Eye (tissue), 1 donor: ENCODE results near the gene KLHL17.
"Not testable (repeated sequence)": the region's sequence is repeated elsewhere in the genome, so short reads cannot be mapped to it uniquely, and the experiment has no call there.

Experiments
- DNase-seq: peaks from one replicate; pipeline ENCODE4 v3.0.0-alpha.2; 2015

KLHL17 gene

DNA sequence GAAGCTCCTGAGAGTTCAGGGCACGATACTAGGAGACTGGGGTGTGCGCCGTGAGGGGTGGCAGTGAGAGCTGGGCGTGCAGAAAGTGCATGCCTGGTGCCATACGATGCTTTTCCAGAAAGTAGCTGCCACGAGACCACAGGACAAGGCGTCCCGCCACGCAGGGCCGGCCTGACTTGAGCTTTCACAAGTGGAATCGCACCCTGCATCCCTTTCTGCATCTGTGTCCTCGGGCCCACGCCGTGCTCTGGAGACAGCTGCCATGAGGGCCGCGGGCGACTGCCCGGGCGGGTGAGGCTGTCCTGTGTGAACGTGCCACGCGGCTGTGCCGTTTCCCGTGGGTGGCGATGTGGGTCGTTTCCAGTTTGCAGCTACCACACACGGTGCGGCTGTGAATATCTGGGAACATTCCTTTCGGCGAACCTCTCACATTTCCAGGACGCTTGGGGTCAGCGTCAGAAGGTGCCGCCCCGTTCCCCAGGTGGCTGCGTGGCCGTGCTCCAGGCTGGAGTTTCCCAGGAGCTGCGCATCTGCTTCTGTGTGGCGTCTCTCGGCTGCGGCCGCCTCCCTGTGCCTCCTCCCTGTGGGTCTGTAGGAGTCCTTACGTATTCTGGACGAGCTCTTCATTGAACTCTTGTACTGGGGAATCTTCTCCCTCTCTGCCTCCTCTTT lies 22.5 kb downstream of the KLHL17 start:
- no peak for DNase-seq

DNA sequence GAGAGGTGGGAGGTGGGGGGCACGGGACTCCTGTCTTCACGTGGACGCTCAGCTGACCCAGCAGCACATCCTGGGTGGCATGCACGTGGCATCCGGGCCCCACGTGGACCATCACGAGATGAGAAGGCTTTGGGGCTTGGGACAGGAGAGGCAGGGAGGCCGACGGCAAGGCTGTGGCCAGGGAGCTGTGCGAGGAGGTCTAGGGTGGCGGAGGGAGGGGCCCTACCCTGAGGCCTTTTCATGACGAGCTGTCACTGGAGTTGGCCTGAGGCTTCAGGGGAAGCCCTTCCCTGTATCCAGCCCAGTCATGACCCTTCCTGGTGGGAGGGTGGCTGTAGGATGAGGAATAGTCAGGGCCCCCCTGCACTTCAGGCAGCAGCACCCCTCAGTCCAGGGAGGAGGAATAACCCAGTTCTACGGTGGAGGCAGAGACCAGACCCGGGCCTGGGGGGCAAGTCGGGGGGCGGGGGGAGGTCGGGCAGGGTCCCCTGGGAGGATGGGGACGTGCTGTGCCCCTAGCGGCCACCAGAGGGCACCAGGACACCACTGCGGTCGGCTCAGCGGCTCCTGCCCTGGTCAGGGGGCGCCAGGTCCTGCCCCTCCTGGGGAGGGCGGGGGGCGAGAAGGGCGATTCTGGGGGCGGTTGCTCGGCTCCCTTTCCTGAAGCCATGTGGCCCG lies 23.6 kb downstream of the KLHL17 start:
- peak; percentile 68 for DNase-seq

DNA sequence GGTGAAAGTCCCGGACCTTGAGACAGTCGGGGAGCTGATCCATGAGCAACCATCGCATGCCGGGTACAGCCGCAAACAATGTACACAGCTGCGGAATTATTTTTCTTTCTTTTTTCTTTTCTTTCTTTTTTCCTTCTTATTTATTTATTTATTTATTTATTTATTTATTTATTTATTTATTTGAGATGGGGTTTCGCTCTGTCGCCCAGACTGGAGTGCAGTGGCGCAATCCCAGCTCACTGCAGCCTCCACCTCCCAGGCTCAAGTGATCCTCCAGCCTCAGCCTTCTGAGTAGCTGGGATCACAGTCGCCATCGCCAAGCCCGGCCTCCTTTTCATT lies 24.1 kb downstream of the KLHL17 start:
- no peak for DNase-seq

DNA sequence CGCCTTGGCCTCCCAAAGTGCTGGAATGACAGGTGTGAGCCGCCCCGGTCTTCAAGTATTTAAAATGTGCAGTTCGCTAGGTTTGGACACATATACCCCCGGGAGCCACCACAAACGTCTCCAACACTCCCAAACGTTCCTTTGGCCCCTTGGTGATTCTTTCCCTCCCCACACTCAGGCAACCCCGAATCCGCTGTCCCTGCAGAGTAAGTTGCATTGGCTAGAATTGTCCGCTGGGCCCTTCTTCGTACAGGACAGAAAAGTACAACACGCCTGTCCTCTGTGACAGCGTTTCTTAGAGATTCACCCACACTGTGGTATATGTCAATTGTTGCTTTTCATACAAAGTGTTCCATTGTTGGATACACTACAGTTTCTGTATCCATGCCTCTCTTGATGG lies 24.7 kb downstream of the KLHL17 start:
- no peak for DNase-seq

DNA sequence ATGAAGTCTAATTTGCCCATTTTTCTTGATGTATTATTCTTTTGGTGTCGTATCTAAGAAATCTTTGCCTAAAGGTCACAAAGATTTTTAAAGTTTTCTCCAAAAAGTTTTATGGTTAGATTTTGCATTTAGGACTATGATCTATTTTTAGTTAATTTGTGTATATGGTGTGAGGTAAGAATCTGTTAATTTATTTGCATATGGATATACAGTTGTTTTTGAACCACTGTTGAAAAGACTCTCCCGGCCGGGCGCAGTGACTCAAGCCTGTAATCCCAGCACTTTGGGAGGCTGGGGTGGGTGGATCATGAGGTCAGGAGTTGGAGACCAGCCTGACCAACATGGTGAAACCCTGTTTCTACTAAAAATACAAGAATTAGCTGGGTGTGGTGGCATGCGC lies 27.7 kb downstream of the KLHL17 start:
- not testable (repeated sequence) for DNase-seq

DNA sequence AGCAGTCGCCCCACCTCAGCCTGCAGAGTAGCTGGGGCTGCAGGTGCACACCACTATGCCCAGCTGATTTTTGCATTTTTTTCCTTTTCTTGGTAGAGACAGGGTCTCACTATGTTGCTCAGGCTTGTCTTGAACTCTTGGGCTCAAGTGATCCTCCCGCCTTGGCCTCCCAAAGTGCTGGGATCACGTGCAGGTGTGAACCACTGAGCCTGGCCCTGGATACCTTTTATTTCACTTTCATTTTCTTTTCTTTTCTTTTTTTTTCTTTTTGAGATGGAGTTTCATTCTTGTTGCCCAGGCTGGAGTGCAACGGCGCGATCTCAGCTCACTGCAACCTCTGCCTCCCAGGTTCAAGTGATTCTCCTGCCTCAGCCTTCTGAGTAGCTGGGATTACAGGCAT lies 30.9 kb downstream of the KLHL17 start:
- DNase-seq: not testable (repeated sequence)

DNA sequence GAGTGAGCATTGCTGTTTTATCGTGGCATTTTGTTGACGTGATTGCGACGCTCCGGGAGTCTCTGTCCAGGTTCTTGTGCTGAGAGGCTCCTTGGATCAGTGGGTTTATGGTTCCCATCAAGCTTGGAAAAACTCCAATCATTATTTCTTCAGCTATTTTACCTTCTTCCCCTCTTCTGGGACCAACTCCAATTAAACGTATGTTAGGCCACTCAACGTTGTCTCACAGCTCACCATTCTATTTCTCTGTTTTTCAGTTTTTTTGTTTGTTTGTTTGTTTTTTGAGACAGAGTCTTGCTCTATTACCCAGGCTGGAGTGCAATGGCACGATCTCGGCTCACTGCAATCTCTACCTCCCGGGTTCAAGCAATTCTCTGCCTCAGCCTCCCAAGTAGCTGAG lies 31.5 kb downstream of the KLHL17 start:
- no peak for DNase-seq

DNA sequence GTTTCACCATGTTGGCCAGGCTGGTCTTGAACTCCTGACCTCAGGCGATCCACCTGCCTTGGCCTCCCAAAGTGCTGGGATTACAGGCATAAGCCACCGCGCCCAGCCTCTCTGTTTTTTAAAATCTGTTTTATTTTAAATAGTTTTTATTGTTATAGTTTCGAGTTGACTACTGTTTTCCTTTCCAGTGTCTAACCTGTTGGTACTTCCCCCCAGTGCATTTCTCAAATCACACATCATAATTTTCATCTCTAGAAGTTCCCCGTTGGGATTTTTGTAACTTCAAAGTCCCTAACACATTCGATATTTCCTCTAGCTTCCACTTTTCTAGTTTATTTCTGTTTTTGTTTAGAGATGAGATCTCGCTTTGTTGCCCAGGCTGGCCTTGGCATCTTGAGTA lies 32.0 kb downstream of the KLHL17 start:
- no peak for DNase-seq

DNA sequence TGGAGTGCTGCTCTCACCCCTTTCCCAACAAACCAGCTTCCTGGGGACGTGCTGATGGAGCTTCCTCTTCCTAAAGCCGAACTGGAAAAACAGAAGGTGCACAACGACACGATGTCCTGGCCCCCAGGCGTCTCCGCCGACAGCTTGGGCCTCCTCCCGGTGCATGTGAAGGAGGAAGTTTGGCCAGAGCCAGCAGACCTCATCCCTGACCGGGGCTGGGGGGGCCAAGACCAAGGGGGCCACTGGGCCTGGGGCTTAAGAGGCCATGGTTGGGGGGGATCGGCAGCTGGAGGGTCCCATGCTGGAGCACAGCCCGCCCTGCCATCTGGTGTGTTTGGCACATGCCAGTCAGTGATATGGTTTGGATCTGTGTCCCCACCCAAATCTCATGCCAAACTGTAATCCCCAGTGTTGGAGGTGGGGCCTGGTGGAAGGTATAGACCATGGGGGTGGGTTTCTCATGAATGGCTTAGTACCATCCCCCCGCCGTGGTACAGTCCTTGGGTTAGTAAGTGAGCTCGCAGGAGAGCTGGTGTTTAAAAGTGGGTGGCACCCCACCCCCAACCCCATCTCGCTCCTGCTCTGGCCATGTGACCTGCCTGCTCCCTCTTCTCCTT lies 33.1 kb downstream of the KLHL17 start:
- DNase-seq: no peak

DNA sequence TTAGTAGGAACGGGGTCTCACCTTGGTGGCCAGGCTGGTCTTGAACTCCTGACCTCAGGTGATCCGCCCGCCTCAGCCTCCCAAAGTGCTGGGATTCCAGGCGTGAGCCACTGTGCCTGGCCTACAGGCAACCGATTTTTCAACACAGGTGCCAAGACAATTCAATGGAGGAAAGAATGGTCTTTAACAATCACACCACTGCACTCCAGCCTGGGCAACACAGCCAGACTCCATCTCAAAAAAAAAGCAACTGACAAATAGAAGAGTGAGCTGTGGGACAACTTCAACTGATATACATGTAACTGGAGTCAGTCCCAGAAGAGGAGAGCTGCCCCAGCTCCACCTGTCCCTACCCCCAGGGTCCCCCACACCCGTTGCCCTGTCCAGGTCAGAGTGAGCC lies 34.2 kb downstream of the KLHL17 start:
- DNase-seq: not testable (repeated sequence)

DNA sequence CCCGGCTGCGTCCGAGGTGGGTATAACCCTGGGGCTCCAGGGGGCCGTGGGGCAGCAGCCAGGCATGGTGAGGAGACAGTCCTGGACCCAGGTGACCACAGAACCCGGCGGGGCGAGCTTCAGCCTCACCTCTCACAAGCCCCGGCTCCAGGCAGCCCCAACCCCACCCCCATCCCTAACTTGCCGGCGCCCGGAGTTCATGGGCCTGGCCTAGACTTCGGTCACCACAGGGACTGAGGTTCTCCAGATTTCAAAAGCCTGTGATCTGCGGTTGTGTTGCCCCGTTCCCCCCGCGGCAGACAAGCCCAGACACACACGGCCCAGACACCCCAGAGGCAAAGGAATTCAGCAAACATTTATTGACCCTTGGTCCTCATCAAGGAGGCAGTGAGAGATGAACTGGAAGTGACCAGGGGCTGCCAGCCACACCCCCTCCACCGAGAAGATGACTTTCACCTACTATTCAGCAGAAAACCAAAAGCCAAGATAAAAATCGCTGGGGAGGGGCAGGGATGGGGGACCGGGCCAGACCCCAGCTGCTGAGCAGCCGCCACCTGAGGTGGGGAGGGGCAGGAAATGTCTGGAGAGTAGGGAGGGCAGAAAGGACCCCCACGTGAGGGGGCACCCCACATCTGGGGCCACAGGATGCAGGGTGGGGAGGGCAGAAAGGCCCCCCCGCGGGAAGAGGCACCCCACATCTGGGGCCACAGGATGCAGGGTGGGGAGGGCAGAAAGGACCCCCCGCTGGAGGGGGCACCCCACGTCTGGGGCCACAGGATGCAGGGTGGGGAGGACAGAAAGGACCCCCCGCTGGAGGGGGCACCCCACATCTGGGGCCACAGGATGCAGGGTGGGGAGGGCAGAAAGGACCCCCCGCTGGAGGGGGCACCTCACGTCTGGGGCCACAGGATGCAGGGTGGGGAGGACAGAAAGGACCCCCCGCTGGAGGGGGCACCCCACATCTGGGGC lies 35.6 kb downstream of the KLHL17 start:
- DNase-seq: peak; percentile 28

DNA sequence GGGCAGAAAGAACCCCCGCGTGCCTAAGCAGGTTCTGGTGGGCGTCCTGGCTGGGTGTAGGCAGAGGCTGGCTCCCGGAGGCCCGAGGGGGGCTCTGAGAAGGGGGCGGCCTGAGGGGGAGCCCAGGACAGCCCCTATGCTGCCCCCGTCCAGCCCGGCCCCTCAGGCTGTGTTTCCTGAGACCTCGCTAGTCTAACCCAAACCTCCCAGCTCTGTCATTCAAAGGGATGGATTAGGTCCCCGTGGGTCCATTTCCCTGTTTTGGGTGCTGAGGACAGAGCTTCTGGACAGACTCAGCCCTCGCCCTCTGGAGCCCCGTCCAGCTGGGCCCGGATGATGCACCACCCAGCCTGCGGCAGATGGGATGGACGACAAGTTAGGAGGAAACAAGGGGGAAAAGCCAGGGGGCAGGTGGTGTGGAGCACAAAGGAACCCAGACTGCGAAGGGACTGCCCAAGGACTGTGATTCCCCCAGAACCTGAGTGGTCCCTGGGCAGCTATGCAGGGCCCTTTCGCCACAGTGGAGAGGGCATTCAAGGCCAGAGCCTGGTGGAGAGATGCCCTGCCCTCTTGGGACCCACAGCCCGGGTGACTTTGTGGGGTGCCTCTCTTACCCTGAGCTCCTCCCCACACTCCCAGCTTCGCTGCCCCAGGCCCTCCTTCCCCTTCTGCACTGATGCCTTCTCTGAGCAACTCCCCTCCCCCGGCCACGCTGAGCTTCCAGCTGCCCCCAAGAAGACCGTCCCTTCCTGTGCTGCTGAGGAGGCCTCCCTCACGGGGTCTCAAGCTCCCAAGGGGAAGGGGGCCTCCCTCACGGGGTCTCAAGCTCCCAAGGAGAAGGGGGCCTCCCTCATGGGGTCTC lies 36.7 kb downstream of the KLHL17 start:
- DNase-seq: peak; percentile 46

DNA sequence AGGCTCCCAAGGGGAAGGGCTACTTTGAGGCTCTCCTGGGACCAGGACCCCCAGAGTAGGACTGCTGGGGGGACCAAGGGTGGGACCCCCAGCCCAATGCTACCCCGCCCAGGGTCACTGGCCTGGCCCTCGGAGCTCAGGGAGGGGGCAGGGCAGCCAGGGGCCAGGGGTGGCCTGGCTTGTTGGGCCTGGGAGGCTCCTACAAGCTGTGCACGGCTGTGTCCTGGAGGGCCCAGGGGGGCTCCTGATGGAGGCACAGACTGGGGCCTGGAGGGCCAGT lies 37.3 kb downstream of the KLHL17 start:
- DNase-seq: no peak

DNA sequence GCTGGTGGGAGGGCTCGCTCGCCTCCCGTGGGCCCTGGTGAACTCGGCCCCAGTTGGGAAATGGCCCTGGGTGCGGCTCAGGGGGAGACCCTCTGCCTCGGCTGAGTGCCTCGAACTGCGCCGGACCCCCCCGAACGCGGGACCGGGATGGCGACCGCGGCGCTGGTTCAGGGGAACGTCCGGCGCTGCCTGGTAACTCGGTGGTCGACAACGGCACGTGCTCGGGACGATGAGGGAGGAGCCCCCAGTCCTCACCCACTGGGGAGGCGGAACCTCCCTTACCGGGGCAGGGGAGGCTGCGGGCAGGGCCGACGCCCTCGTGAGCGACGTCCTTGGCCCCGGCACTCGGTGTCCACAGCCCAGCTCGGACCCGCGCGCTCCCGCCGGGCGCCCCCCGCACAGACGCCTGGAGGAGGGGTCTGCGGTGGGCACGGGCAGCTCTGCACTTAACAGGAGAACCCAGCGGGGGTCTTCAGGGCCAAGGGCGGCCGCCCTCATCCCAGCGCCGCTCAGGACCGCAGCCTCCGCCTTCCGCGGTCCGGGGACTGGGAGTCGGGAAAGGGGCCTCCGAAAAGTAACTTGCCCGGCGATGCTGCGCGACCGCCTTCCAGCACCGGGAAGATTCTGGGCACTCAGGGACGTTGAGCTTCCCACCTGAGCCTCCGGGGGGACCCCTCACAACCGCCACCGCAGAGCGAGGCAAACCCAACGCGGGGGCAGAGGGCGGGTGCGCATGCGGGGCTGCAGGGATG lies 37.8 kb downstream of the KLHL17 start:
- DNase-seq: peak; percentile 81

DNA sequence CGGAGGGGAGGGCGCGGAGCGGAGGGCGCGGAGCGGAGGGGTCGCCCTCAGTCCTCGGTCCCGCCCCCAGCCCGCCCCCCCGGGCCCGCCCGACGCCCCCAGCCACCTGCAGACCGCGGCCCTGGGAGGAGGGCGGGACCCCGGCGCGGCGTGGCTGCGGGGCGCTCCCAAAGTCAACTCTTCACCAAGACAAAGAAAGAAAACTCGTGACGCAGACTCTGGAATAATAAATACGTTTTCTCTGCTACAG lies 38.3 kb downstream of the KLHL17 start:
- peak; percentile 74 for DNase-seq

DNA sequence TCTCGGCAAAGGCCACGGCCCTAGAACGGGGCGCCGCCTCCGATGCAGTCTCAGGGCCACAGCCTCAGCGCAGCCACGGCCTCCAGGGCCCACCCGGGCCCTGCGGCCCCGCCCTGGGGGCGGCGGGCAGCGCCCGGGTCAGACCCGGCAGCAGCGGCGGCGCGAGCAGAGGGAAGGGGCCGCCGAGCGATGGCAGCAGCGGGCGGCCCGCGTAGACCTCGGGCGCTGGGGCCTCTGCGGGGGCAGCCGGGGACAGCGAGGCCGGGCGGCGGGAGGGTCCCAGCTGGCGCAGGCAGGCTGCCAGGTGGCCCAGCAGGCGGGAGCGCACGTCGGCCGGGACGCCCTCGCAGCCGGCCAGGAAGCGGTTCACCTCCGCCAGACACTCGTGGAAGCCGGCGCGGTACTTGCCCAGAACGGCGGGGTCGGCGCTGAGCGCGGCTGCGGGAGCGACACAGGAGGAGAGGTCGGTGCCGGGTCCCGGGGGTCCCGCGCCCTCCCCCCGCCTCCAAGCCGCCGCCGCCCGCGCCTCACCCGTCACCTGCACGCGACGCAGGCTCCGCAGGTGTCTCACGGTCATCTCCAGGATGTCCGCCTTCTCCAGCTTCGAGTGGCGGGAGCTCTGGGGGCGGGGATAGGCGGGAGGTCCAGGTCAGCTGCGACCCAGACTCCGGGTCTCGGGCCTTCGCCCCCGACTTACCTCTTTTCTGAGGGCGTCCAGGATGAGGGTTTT lies 38.8 kb downstream of the KLHL17 start:
- DNase-seq: peak; percentile 76

DNA sequence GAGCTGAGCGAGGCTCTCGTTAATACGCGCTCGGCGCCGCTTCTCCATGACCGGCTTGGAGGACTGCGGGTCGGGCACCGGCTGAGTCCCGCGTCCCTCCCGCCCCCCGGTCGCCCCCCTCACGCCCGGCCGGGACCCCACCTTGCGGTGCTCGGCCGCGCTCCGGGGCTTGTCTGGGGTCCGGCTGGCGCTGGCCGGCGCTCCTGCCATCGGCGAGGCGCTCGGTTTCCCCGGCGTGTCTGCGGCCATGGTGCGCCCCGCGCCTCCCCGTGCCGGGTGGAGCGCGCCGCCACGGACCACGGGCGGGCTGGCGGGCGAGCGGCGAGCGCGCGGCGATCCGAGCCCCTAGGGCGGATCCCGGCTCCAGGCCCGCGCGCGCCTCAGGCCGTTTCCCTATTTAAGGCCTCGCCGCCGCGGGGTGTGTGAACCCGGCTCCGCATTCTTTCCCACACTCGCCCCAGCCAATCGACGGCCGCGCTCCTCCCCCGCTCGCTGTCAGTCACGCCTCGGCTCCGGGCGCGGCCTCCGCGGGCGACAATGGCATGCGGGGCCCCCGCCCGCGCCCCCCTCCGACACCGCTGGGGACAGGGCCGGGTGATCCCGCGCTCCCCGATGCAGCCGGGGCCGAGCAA lies 39.5 kb downstream of the KLHL17 start, which contains the start of gene HES4:
TSS of gene HES4 (minus strand) at position 373 of the 632 bp plus-strand sequence. CDS start at position 249, 124 bp downstream.
- DNase-seq: peak; percentile 97

DNA sequence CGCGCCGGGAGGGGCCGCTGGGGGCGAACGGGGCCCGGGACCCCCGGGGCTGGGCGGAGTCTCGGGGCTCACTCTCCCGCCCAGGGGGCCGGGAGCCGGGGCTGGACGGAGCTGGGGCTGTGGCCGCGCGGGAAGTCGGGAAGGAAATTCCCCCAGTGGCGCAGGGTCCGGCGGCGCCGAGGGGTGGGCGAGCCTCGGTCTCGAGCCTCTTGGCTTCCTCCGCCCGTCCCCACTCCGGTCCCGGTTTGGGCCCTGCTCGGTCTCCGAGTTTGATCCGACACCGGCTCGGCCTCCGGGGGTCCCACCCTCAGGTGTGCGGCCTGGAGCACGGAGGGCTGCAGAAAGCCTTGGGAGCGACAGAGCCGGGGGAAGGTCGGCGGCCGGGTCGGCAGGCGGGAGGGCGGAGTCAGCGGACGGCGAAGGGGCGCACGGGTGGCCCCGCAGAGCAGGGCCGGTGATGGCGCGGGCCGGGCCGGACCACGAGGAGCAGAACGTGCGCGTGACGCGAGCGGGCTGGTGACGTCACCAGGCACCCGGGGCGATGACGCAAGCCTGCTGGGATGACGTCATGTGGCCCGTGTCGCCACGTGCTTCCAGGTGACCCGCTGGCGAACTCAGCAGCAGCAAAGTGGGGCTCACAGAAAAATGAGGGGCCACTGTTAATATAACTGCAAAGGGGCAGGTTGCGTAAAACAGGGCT lies 40.1 kb downstream of the KLHL17 start:
- peak; percentile 95 for DNase-seq

DNA sequence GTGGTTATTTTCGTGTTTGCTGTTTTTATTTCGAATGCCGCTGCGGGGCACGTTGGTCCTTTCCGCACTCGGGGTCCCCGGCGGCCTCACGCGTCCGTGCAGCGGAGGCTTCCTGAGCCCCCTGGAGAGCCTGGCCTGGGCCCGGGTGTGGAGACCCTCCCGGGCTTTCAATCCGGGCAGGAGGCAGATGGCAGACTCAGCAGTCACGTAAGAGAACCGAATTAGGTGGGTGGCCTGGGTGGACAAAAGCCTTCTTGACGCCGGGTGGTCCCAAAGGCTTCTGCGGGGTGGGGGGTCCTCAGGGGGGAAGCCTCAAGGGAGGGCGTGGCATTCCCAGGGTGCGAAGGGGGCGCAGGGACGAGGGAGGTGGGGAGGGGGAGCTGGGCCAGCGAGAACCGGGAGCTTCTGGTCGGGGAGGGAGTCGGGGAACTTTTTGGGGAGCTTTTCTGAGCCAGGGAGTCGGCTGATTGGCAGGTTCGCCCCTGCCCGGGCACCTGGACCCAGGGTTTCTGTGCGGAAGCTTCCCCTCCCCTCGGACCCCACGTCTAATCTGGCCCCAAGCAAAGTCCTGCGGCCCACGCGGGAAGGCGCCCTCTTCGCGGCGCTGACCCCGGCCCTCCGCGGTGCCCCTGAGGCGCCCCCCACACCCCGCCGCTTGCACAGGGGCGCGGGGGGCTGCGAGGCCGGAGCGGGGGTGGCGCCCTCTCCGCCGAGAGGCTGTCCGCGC lies 40.8 kb downstream of the KLHL17 start:
- DNase-seq: peak; percentile 83
